HG03342 (cell line): ENCODE measurements around the gene SUN1.
A peak's percentile ranks its signal among the peaks of the same experiment; 100 is the strongest.
"Not testable (repeated sequence)": the region's sequence is repeated elsewhere in the genome, so short reads cannot be mapped to it uniquely, and the experiment has no call there.

Experiments used
- ATAC-seq: cut with Tn5 transposase; IDR thresholded peaks from one replicate; pipeline ENCODE4 v1.9.1; 2021; ENCODE audit warnings: mild to moderate bottlenecking, moderate library complexity; ENCODE audit not compliant: unreplicated experiment

The SUN1 gene, protein sequence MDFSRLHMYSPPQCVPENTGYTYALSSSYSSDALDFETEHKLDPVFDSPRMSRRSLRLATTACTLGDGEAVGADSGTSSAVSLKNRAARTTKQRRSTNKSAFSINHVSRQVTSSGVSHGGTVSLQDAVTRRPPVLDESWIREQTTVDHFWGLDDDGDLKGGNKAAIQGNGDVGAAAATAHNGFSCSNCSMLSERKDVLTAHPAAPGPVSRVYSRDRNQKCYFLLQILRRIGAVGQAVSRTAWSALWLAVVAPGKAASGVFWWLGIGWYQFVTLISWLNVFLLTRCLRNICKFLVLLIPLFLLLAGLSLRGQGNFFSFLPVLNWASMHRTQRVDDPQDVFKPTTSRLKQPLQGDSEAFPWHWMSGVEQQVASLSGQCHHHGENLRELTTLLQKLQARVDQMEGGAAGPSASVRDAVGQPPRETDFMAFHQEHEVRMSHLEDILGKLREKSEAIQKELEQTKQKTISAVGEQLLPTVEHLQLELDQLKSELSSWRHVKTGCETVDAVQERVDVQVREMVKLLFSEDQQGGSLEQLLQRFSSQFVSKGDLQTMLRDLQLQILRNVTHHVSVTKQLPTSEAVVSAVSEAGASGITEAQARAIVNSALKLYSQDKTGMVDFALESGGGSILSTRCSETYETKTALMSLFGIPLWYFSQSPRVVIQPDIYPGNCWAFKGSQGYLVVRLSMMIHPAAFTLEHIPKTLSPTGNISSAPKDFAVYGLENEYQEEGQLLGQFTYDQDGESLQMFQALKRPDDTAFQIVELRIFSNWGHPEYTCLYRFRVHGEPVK

DNA sequence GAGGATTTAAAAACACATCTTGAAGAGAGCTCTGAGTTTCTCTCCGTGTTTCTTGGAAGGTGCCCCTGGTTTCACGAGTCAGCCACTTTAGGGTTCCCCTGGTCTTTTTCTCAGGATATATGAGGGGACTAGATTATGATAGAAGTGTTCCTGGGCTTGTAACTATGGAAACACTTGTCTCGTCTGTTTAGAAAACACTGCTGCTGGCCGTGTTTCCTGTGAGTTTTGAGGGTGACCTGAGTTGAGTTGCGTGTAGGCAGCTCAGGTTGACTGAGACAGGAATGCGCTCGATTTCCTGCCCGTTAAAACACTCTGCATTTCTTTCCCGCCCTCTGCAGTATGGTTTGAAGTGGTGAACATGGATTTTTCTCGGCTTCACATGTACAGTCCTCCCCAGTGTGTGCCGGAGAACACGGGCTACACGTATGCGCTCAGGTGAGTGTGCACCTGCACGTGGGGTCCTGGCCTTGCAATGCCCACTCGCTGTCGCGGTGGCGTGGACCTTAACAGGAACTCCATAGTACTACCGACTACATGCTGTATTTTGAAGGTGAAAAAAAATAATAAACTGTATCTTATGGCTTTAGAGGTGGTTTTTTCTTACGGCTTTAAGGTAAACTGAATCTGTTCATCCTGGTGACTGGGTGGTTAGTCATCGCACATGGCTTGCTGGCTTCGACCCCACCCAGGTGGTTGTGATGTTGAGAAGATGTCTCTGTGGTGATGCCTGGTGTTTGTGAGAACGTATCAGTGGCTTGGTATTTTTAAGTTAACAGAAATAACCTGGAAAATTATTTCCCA lies at the start of gene SUN1:
TSS of gene SUN1 (plus strand) at position 310 of the 801 bp plus-strand sequence. CDS start at position 359, 49 bp downstream.
- peak; percentile 64 for ATAC-seq

DNA sequence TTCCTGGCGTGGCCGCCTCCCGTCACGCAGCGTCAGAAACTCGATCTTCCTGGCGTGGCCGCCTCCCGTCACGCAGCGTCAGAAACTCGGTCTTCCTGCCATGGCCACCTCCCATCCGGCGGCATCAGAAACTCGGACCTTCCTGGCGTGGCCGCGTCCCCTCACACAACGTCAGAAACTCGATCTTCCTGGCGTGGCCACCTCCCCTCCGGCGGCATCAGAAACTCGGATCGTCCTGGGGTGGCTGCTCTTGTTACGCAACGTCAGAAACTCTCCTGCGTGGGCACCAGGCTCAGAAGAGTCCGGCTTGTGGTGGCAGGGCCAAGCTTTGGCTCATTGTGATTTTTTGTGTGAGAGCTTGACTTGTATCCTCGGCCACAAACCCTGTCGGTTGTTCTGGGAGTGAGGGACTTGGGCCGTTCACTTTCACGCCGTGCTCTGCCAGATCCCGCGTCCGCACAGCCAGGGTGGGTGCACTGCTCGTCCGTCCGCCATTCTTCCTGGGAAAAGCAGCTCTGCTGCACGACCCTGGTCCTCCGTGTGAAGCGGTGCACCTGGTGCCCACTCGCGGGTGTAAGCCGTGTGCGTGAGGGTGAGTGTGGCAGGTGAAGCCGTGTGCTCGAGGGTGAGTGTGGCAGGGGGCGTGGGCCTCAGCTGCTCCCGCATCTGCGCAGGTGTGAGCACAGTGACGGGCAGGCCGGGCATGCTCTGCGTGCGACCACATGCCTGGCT lies 49.4 kb upstream of the SUN1 start:
- no peak for ATAC-seq

DNA sequence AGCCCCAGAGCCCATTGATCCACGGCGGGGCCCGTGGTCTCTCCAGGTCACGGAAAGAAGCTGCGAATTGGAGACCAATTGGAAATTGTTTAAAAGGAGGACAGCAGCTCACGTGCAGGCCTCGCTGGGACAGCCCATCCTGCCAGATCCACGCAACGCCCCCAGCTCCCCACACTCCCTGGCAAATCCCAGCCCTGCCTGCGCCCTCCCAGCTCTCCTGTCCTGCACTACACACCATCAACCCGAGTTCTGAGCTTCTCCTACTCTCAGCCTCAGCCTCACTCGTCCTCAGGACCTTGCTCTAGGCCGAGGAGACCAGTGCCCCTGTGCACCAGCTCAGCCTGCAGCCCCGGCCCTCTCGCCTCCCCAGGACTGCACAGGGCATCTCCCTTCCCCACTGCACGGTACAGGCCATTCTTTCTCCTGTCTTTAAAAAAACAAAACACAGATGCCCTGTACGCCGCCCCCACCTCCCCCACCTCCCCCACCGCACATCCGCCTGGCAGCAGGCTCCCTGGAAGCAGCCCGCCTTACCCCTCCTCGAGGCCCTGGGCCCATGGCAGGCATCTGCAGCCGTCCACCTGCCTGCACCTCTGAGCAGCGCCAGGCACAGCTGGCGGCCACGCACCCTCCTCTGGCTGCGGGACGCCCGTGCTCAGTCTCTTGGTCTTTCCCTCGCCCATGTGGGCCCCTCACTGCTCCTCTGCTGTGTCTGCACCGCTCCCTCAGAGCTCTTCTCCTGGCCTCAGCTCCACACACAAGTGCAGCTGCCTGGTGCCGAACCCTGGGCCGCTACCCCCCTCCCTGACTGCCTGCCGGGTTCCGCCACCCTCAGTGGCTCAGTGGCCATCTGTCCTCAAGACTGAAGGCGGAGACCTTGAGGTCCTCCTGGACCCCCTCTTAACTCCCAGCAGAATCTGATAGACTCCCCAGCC lies 48.5 kb upstream of the SUN1 start:
- no peak for ATAC-seq

DNA sequence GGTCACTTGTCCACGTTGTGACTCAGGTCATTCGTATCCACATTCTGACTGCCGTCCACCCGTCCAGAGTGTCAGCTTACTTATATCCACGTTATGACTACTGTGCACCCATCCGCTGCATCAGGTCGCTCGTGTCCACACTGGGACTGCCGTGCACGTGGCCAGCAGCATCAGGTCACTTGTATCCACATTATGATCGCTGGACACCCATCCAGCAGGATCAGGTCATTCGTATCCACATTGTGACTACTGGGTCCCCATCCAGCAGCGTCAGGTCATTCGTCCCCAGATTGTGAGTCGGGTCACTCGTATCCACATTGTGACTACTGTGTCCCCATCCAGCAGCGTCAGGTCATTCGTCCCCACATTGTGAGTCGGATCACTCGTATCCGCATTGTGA lies 47.3 kb upstream of the SUN1 start:
- no peak for ATAC-seq

DNA sequence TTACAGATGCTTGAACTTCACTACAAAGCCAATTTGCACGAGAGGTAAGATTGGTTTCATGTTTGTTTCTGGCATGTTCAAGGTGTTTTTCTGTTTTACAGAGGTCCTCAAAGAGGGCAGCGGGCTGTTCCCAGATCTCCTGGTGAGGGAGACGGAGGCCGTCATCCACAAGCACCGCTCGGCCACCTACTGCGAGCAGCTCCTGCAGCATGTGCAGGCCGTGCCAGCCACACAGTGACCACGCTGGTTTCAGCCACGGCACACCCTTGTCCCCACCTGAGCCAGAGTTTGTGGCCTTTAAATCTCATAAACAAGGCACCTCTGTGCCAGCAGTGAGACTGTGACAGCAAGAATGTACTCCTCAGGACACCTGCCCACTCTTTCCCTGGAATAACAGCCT lies 46.9 kb upstream of the SUN1 start:
- no peak for ATAC-seq

DNA sequence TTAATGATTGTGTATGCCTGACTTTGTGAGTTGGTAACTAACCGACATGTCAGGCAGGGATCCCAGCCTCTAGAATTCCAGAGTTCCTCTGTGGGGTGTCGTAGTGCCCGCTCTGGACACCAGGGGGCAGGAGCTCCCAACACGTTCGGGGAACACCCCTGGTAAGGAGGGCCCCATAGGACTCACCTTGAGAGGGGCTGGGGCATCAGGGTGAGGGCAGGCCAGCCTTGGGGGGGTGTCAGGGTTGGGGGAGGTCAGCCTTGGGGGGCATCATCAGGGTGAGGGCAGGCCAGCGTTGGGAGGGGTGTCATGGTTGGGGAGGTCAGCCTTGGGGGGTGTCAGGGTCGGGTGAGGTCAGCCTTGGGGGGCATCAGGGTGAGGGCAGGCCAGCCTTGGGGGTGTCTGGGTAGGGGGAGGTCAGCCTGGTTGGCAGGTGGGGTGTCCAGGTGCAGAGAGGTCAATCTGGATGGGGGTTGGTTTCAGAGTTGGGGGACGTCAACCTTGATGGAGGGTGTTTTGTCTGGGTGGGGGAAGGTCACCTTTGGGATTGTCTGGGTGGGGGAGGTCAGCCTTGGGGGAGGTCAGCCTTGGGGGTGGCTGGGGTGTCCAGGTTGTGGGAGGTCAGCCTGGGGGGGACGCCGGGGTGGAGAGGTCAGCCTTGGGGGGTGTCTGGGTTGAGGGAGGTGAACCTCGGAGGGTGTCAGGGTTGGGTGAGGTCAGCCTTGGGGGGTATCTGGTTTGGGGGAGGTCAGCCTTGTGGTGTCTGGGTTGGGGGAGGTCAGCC lies 45.6 kb upstream of the SUN1 start:
- ATAC-seq: no peak

DNA sequence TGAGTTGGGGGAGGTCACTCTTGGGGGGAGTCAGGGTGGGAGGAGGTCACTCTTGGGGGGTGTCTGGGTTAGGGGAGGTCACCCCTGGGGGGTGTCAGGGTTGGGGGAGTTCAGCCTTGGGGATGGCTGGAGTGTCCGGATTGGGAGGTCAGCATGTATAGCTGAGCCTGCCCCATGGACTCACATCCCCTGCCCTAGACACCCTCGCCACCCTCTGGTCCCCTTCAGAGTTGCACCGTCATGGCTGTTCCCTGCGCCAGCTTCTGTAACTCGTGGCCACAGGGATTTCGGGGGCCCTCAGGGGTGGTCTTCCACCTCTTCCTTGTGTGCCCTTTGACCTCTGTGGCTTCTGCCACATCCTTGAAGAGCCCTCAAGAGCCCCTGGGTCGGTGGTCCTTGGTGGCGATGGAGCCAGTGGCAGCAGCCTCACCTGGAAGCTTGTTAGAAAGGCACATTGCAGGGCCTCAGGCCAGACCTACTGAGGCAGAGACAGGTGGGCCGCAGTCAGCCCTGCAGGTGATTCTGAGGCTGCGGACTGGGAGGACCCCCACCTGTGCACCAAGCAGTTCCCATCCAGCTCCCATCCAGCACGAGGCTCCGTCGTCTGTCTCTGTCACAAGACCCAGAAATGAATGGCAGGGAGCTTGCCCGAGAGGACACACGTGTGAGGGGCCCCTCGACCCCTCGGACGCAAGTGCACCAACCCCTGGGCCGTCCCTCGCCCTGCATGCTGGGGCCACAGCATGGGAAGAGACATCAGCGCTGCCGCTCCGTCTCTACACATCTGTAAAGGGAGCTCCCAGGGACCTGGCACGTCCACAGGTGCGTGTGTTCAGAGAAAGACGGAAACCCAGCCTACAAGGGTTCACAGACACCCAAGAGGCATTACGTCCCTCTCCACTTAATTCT lies 44.7 kb upstream of the SUN1 start:
- ATAC-seq: no peak

DNA sequence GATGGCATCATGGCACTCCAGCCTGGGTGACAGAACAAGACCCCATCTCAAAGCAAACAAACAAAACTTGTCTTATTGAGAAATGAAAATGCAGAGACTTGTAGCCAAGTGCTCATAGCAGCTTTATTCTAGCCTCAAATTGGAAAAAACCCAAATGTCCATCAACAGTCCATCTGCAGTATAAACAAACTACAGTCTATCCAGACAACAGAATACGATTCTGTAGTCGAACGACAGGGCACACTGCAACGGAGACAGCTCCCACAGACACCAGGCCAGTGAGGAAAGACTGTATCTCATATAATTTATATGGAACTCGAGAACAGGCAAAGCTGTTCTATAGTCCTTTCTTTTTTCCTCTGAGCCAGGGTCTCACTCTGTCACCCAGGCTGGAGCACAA lies 40.8 kb upstream of the SUN1 start:
- ATAC-seq: no peak

DNA sequence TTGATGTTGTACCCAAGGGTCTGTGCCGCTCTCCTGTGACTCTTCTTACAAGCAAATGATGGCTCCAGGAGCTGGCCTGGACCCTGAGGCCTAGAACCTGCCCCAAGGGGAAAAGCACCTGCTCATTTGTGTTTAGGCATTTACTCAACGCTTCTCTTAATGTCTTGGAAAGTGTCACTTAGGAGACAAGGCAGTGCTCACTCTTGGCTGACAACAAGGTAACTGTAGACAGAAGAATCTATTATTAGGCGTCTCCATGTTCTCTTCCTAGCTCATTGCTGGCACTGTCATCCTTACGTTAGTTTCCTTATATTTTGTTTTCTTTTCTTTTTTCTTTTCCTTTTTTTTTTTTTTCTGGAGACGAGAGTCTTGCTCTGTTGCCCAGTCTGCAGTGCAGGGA lies 38.1 kb upstream of the SUN1 start:
- ATAC-seq: no peak

DNA sequence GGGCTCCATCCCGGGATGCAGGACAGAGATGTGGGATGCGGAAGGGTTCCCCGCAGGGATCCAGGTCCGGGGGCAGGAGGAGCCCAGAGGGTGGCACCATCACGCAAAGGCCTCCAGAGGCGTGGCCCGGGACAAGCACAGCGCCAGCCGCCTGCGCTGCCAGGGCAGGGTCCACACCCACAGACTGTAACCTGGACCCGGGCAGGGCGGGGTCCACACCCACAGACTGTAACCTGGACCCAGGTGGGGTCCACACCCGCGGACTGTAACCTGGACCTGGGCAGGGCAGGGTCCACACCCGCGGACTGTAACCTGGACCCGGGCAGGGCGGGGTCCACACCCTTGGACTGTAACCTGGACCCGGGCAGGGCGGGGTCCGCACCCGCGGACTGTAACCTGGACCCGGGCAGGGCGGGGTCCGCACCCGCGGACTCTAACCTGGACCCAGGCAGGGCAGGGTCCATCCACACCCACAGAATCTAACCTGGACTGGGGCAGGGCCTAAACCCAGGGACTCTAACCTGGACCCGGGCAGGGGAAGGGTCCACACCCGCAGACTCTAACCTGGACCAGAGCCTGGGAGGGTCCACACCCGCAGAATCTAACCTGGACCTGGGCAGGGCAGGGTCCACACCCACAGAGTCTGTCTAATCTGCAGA lies 37.5 kb upstream of the SUN1 start:
- ATAC-seq: no peak

DNA sequence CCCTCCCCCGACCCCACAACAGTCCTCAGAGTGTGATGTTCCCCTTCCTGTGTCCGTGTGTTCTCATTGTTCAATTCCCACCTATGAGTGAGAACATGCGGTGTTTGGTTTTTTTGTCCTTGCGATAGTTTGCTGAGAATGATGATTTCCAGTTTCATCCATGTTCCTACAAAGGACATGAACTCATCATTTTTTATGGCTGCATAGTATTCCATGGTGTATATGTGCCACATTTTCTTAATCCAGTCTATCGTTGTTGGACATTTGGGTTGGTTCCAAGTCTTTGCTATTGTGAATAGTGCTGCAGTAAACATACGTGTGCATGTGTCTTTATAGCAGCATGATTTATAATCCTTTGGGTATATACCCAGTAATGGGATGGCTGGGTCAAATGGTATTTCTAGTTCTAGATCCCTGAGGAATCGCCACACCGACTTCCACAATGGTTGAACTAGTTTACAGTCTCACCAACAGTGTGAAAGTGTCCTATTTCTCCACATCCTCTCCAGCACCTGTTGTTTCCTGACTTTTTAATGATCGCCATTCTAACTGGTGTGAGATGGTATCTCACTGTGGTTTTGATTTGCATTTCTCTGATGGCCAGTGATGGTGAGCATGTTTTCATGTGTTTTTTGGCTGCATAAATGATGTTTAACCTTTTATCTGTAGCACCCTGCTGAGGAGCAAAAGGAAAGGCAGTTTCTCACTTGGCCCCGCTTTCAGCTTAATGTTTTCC lies 35.7 kb upstream of the SUN1 start:
- ATAC-seq: not testable (repeated sequence)

DNA sequence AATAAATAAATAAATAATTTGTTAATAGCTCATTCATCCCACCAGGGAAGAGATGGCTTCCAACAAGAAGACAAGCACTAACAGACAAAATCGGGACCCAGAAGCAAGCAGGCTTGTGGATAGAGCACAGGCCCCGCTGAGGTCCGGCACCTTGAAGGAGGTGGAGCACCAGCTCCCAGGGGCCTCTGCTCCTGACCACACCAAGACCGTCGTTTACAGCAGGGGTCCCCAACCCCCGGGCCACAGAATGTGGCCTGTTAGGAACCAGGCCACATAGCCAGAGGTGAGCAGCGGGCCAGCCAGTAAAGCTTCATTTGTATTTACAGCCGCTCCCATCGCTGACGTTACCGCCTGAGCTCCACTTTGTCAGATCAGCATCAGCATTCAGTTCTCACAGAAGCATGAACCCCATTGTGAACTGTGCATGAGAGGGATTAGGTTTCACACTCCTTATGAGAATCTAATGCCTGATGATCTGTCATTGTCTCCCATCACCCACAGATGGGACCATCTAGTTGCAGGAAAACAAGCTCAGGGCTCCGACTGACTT lies 33.3 kb upstream of the SUN1 start:
- no peak for ATAC-seq

DNA sequence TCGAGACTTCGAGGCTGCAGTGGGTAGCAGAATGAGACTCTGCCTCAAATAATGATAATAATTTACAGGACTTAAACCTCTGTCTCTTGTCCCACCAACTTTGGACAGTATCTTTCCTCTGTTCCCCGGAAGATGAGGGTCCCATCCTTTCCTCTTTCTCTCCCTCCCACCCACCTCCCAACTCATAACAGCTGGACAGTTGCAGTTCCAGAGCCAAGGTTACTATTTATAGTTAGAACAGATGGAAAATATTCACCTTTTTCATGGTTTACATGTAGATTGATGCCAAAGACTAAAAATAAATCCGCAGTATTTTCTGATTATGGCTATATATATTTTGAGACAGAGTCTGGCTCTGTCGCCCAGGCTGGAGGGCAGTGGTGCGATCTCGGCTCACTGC lies 31.6 kb upstream of the SUN1 start:
- ATAC-seq: no peak

DNA sequence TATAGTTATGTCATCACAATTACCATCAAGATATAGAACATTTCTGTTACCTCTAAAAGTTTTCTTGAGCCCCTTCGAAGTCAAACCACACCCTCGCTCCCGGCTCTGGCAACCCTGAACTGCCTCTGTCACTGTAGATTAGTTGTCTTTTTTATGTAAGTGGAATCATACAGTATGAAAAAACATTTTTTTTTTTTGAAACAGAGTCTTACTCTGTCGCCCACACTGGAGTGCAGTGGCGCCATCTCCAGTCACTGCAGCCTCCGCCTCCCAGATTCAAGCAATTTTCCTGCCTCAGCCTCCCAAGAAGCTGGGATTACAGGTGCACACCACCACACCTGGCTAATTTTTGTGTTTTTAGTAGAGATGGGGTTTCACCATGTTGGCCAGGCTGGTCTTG lies 30.9 kb upstream of the SUN1 start:
- not testable (repeated sequence) for ATAC-seq

DNA sequence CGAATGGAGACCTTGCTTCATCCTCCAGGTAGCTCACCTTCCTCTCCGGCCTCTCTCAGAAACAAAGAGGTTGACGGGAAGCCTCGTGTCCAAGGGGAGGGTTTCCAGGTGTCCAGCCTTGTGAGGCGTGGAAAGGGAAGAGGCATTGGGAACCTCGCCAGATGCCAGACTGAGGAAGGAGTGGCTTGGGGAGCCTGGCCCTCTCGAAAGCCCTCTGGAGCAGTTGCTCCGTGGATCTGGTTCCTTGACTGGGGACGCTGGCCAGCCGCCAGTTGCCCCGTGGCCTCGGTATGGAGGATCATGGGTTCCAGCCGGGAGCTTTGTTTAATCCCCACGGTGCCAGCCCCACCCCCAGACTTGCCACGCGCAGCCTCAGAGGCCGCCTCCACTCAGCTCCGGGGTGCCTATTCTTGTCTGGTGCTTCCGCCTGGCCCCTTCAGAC lies 30.3 kb upstream of the SUN1 start:
- no peak for ATAC-seq

DNA sequence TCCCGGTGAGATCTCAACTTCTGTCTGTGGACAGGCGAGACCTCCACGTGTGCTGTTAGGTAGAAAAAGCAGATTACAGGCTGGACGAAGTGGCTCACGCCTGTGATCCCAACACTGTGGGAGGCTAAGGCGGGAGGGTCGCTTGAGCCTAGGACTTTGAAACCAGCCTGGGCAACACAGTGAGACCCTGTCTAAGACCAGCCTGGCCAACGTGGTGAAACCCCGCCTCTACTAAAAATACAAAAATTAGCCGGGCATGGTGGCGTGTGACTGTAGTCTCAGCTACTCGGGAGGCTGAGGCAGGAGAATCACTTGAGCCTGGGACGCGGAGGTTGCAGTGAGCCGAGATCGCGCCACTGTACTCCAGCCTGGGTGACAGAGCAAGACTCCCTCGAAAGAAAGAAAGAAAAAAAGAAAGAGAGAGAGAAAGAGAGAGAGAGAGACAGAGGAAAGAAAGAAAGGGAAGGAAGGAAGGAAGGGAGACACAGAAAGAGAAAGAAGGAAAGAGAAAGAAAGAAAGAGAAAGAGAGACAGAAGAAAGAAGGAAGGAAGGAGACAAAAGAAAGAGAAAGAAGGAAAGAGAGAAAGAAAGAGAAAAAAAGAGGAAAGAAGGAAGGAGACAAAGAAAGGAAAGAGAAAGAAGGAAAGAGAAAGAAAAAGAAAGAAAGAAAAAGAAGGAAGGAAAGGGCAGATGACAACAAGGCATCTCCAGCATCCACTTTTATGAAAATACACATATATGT lies 29.6 kb upstream of the SUN1 start:
- ATAC-seq: no peak
